Caco-2 (cell line): ENCODE results near the gene IL2RA. TPM values are rescaled to one million over a fixed set of nuclear protein-coding genes. Genes with fewer than 3 reads are reported as not detected.
A peak's percentile ranks its signal among the peaks of the same experiment; 100 is the strongest.
"Not testable (repeated sequence)": the region's sequence is repeated elsewhere in the genome, so short reads cannot be mapped to it uniquely, and the experiment has no call there.

ENCODE experiments used
- BruUV-seq: library from RNA; stranded (reverse); fragments of 400-500 nt; replicated peaks from 2 replicates; lab custom pipeline; 2021; lab: Mats Ljungman, UMichigan
- CTCF ChIA-PET: fragments of 300-600 bp; sonication (Branson Sonifier 250); formaldehyde crosslinking; loops from one replicate; lab custom pipeline; 2022; ENCODE audit warnings: antibody characterized with exemption; lab: Charles Lee
- POLR2A ChIA-PET: fragments of 300-600 bp; sonication (Branson Sonifier 250); formaldehyde crosslinking; loops from one replicate; lab custom pipeline; 2022; ENCODE audit warnings: antibody characterized with exemption; lab: Charles Lee
- DNase-seq, 2 experiments: peaks; one replicate each; pipeline versions ENCODE4 v3.0.0 to v3.0.0-alpha.2; 2020 to 2022
- H3K27me3 ChIP-seq: replicated peaks from 2 replicates; pipeline ENCODE4 v1.6.0; 2011; ENCODE audit warnings: low read length; ENCODE audit not compliant: control insufficient read depth, insufficient read depth
- H3K36me3 ChIP-seq: 2 replicates; pipeline ENCODE4 v1.5.1; 2011; ENCODE audit warnings: low read length; ENCODE audit not compliant: control insufficient read depth, insufficient read depth
- H3K4me1 ChIP-seq: fragments of 250-450 bp; sonication (Bioruptor Pico); 2 replicates; pipeline ENCODE4 v1.5.1; 2020; ENCODE audit warnings: mild to moderate bottlenecking
- H3K4me3 ChIP-seq: 2 replicates; pipeline ENCODE4 v1.5.1; 2011; ENCODE audit warnings: low read depth, mild to moderate bottlenecking, control low read depth, low read length
- H3K9me3 ChIP-seq: fragments of 250-450 bp; sonication (Bioruptor Pico); 2 replicates; pipeline ENCODE4 v1.5.1; 2020; ENCODE audit warnings: mild to moderate bottlenecking, moderate library complexity
- H3K27ac Mint-ChIP-seq: one replicate; pipeline ENCODE4 v1.8.0; 2022; ENCODE audit warnings: mixed read lengths; ENCODE audit not compliant: unreplicated experiment
- H3K27me3 Mint-ChIP-seq: one replicate; pipeline ENCODE4 v1.8.0; 2022; ENCODE audit warnings: mixed read lengths; ENCODE audit not compliant: insufficient read depth, unreplicated experiment
- H3K36me3 Mint-ChIP-seq: one replicate; pipeline ENCODE4 v1.8.0; 2022; ENCODE audit warnings: mild to moderate bottlenecking, mixed read lengths; ENCODE audit not compliant: insufficient read depth, unreplicated experiment
- H3K4me1 Mint-ChIP-seq: one replicate; pipeline ENCODE4 v1.8.0; 2022; ENCODE audit warnings: low read depth, mixed read lengths; ENCODE audit not compliant: unreplicated experiment
- H3K4me3 Mint-ChIP-seq: one replicate; pipeline ENCODE4 v1.8.0; 2022; ENCODE audit warnings: mild to moderate bottlenecking, moderate library complexity, mixed read lengths; ENCODE audit not compliant: unreplicated experiment
- H3K9me3 Mint-ChIP-seq: one replicate; pipeline ENCODE4 v1.8.0; 2022; ENCODE audit warnings: mixed read lengths; ENCODE audit not compliant: unreplicated experiment
- CTCF ChIP-seq, 2 experiments: fragments of 200-600 bp in 1 of 2; IDR thresholded peaks; 1 replicate in 1 of 2; 2 replicates in 1 of 2; pipeline versions ENCODE4 v1.5.1 to v1.8.0; 2011 to 2022; ENCODE audit warnings: antibody characterized with exemption in 1 of 2, control low read depth in 1 of 2, inconsistent platforms in 1 of 2, low read depth in 1 of 2, low read length in 1 of 2, mild to moderate bottlenecking in 1 of 2, moderate library complexity in 1 of 2; ENCODE audit not compliant: insufficient read depth in 1 of 2, severe bottlenecking in 1 of 2, unreplicated experiment in 1 of 2
- intact Hi-C: fragments of 100-400 bp; cut with micrococcal nuclease; formaldehyde crosslinking; loops from one replicate; pipeline ENCODE4 v1.10.0; 2022; ENCODE audit not compliant: unreplicated experiment
- total RNA-seq: library from RNA; stranded (reverse); gene quantifications from 2 replicates; pipeline ENCODE4 v1.2.3, GENCODE V29; 2022

Gene IL2RA
- total RNA-seq, 1 experiment from 2014 or later, result not detected

- H3K4me3 ChIP-seq, result no peak overlapping the region
- H3K9me3 Mint-ChIP-seq, result no peaks in the 10 kb centered on the region
- CTCF ChIA-PET, result interaction anchor here (1.1 kb wide), 1 partner anchor 293 kb away, joined by 5 read pairs; no protein-coding TSS in a partner anchor
- peaks cover 94% of the 10 kb centered on the region for H3K36me3 Mint-ChIP-seq
- H3K4me1 Mint-ChIP-seq, result no peaks in the 10 kb centered on the region
- H3K9me3 ChIP-seq, result no peaks in the 10 kb centered on the region
- TF ChIP-seq CTCF (IDR thresholded peaks at IDR 0.05; ENCODE audit: insufficient read depth in 1 of 2, low read depth in 1 of 2, low read length in 1 of 2, severe bottlenecking in 1 of 2, unreplicated experiment in 1 of 2), result peak; percentile 61 to 85
- no peaks in the 10 kb centered on the region for H3K27me3 ChIP-seq
- H3K27ac Mint-ChIP-seq, result no peak overlapping the region
- no peaks in the 10 kb centered on the region for H3K4me1 ChIP-seq
- H3K36me3 ChIP-seq, result peaks cover 19% of the 10 kb centered on the region
- intact Hi-C loops, result loop anchor here (1.0 to 2.0 kb wide), 6 partner anchors 20 to 297 kb away; partner anchors contain the start of genes PFKFB3 and RBM17
- H3K27me3 Mint-ChIP-seq, result no peaks in the 10 kb centered on the region
- no peak overlapping the region for H3K4me3 Mint-ChIP-seq
- no TSS peak for BruUV-seq
- DNase-seq, result peak in 1 of 2 experiments; percentile 47
- POLR2A ChIA-PET, result no interaction called here
Measured at GRCh38 chr10:6108631-6109443, 46.7 kb upstream of the IL2RA start.

- no peaks in the 10 kb centered on the region for H3K4me1 ChIP-seq
- TF ChIP-seq CTCF (IDR thresholded peaks at IDR 0.05; ENCODE audit: insufficient read depth in 1 of 2, low read depth in 1 of 2, low read length in 1 of 2, severe bottlenecking in 1 of 2, unreplicated experiment in 1 of 2), result no peak
- Mint-ChIP-seq H3K27ac (no peak overlapping the region), H3K9me3 (no peaks in the 10 kb centered on the region), H3K4me1 (no peaks in the 10 kb centered on the region), H3K36me3 (peaks cover 90% of the 10 kb centered on the region), H3K27me3 (no peaks in the 10 kb centered on the region), H3K4me3 (no peak overlapping the region)
- peaks cover 20% of the 10 kb centered on the region for H3K36me3 ChIP-seq
- intact Hi-C loops, result loop anchor here (2.0 kb wide), 3 partner anchors 19 to 55 kb away; partner anchors contain the start of gene RBM17
- no peaks in the 10 kb centered on the region for H3K9me3 ChIP-seq
- H3K4me3 ChIP-seq, result no peak overlapping the region
- ChIA-PET POLR2A (no interaction called here), CTCF (interaction anchor here (1.1 kb wide), 1 partner anchor 294 kb away, joined by 5 read pairs; no protein-coding TSS in a partner anchor)
- H3K27me3 ChIP-seq, result no peaks in the 10 kb centered on the region
- DNase-seq, result no peak
- BruUV-seq, result no TSS peak
Measured at GRCh38 chr10:6108072-6108471, 45.9 kb upstream of the IL2RA start.

GRCh38 chr10:6107616-6108015 lies 45.4 kb upstream of the IL2RA start:
- DNase-seq, H3K4me3 Mint-ChIP-seq, H3K4me1 Mint-ChIP-seq, BruUV-seq, H3K9me3 ChIP-seq, H3K4me3 ChIP-seq, POLR2A ChIA-PET, H3K4me1 ChIP-seq, H3K9me3 Mint-ChIP-seq, H3K27me3 Mint-ChIP-seq, H3K27ac Mint-ChIP-seq, H3K27me3 ChIP-seq: not testable (repeated sequence)
- H3K36me3 ChIP-seq, result peaks cover 21% of the 10 kb centered on the region
- intact Hi-C loops, result loop anchor here (2.0 kb wide), 3 partner anchors 19 to 55 kb away; partner anchors contain the start of gene RBM17
- CTCF ChIA-PET, result interaction anchor here (1.5 kb wide), 1 partner anchor 298 kb away, joined by 12 read pairs; no protein-coding TSS in a partner anchor
- H3K36me3 Mint-ChIP-seq, result peaks cover 88% of the 10 kb centered on the region
